ENCODE results near the gene ABCA5.
A peak's percentile ranks its signal among the peaks of the same experiment; 100 is the strongest.

ABCA5 gene

DNA sequence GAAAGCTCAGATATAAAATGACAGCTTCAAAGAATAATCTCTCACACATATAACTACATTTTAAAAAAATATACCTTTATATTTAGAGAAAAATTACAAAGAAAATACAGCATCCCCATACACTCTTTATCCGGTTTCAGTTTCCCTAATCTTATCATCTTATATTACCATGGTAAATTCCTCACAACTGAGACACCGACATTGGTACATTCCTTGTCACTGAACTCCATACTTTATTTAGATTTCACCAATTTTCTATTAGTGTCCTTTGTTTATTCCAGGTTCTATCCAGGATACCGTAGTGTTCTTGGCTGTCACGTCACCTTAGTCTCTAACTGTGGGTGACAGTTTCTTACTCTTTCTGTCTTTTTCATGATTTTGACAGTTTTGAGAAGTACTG is 76.3 kb downstream of the ABCA5 start:
- no peak for DNase-seq

DNA sequence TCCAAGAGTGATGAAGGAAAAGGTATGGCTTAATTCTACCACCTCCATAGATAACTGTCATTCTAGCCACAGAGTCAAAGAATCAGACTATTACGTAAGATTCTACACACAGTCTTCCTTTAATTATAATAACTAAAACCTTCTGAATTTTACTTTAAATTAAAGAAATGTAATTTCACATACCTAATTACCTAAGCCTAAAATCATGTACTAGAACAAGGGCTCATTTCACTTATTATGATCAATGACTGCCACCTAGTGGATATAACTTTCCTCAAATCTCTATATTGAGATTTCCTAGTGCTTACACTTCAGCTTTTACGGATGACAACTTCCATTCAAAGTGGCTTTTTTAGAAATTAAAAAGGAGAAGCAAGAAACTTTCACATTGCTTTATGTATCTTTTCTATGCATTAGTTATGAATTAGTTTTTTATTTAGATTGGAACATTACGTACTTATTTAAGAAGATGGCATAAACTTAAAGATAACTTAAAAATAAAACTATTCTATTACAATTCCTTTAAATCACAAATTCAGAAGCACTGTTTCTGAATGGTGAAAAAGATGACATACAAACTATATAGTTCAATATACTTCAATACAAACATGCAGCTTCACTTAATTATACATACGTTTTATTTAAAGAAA is 80.1 kb downstream of the ABCA5 start:
- peak in 1 of 5 experiments; percentile 36 for DNase-seq

DNA sequence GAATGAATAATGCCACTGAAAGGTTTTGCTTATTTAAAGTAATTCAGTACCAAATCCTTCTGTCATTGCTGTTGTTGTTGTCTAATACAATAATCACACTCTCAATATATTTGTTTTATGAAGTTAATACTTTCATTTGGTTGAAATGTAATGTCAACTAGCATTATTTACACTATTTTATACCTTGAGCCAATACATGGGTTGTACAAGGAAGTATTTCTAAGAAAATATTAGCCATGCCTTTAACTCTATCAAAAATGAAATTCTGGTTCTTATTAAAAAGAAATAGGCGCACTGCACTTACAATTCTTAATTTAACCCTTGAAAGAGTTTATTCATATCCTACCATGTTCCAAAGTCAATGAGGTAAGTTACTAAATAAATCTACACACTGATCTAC is 80.7 kb downstream of the ABCA5 start:
- no peak for DNase-seq

DNA sequence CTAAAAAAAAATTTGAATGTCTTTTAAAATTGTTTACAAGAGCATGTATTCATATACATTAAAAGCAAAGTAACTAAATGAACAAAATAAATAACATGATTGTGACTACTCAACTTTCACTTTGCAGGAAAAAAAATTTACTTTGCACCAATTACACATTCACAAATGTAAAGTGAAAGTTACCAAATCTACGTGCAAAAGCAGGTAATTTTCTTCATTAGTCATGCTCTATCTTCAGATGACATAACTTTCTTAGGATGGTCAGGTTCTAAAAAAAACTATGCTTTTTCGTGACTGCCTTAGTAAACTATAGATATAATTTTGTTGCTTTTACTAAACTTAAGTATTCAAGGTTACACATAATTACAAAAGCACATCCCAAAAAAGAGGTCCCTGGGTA is 81.3 kb downstream of the ABCA5 start:
- DNase-seq, result no peak

DNA sequence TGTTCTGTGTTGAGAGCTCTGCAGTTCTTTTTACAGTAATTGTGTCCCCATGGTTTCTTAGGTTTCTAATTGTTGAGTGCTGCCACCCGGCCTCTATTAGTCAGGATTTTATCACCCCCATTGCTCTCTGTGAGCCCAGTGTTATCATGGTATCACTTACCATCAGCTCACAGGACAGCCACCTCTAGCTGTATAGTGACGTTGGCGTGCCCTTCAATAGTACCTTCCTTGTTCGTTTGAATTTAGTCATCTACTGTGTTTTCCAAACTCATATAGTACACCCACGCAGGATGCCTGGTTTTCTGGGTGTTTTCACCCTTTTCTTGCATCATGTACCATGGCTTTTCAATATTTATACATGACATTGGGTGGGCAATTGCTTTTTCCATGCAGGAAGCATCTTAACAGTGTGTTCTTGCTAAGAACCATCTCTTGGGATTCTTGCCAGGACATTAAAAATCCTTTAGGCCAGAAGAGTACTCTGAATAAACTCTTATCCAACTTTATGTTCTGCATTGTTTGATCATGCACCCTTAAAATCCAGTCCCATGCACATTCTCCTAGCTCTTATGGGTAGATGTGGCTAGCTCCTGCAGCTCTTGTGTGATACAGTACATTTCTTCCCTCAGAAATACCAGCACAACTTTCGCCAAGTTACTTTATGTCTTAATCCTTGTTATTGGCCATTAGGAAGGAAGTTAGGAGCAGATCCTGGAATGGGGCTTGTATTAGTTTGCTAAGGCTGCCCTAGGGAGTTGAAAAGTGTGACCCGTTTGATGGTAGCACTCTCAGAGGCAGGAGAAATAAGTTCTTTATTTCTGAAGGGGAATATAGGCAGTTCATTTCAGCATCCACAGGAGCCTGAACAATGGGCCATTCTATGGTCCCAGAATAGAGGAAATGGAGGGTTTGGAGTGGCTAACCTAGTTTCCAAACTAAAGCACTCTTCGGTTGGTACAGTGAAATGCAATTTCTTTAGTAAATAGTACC is 87.0 kb downstream of the ABCA5 start:
- DNase-seq, result no peak

DNA sequence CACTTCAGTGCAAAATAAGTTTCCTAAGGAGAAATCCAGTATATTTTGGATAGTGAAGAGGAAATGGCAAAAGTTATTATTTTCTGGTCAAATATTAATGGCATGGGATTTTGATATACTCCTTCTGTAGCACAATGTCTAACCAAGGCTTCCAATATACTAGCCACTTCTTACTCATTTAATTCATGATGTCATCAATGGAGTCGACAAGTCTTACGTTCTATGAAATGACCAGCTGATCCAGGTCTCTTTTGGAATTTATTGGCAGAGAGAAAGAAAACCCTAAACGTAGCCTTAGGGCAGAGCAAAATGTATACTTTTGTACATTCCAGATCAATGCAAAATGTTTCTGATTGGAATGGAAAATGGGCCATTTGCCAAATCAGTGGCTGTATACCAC is 90.0 kb downstream of the ABCA5 start:
- no peak for DNase-seq

DNA sequence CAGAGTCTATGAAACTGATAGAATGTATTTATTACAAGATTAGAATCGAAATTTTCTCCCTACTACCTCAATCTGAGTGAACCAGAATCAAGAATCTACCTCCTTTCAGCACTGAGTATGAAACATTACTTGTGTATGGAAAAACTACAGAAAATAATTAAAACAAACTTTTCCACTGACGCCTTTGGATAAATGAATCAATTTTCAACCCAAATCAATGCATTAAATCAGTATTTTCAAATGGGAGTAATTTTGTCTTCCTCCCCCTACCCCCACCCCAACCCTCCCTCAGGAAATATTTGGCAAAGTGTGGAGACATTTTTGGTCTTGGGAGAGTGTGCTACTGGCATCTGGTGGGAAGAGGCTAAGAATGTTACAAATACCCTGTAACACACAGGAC is 90.5 kb downstream of the ABCA5 start:
- no peak for DNase-seq

DNA sequence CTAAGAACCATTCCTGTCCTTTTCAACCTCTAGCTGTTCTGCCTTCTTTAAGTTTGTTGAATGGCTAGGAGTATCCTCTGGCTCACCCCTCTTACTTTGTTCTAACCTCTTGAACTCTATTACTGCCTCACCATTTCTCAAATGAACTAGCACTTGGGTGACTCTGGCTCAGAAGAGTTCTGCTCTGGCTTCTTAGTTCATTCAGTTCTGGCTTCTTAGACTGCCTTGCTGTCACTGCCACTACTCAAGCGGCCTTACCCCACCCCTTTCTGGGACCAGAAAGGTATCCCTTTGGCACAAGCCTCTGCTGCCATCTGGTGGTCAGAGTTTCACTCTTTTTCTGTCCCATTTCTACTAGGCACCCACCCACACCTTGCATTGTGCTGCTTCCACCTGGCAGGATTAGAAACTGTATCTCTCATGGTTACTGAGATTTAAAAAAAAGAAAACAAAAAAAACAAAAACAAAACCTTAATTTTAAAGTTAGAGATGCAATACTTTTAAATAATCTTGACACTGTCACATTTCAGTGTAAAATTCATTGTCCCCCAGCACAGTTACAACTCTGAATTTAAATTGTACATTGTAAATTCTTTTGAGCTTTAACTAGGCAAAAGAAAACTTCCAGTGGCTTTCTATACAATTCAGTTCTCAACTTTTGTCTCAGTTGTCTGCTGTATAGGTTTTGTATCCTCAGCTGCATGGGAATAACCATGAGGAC is 91.4 kb downstream of the ABCA5 start:
- peak in 4 of 5 experiments; percentile 3 to 70 (median 12) for DNase-seq

DNA sequence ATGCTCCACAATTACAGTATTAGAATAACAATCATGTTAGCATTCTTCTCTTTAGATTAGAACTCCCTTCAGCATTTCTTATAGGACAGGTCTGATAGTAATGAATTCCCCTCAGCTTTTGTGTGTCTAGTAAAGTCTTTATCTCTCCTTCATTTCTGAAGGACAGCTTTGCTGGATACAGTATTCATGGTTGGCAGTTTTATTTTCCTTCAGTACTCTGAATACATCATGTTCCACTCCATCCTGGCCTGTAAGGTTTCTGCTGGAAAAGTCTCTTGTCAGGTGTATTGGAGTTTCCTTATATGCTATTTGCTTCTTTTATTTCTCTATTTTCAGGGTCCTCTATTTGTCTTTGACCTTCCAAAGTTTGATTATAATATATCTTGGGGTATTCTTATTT is 94.3 kb downstream of the ABCA5 start:
- DNase-seq, result no peak

DNA sequence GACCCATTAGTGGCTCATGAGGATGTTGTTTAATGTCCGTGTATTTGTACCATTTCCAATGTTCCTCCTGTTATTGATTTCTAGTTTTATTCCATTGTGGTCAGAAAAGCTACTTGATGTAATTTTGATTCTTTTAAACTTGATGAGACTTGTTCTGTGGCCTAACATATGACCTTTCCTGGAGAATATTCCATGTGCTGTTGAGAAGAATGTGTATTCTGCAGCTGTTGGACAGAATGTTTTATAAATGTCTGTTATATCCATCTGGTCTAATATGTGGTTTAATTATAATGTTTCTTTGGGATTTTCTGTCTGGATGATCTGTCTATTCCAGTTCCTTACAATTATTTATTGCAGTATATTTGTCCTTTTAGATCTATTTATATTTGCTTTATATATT is 95.4 kb downstream of the ABCA5 start:
- DNase-seq, result no peak

DNA sequence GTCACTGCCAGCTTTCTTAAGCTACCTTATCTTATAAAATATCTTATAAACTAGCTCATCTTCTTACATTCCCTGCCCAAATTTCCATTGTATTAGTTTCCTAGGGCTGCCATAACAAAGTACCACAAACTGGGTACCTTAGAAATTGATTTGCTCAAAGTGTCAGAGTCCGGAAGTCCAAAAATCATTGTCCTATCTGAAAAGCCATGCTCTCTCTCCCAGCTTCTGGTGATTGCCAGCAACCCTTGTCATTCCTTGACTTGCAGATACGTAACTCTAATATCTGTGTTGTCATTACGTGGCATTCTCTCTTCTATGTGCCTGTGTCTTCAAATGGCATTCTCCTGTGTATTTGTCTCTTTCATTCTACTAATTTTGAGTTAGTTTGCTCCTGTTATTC is 96.0 kb downstream of the ABCA5 start:
- no peak for DNase-seq

DNA sequence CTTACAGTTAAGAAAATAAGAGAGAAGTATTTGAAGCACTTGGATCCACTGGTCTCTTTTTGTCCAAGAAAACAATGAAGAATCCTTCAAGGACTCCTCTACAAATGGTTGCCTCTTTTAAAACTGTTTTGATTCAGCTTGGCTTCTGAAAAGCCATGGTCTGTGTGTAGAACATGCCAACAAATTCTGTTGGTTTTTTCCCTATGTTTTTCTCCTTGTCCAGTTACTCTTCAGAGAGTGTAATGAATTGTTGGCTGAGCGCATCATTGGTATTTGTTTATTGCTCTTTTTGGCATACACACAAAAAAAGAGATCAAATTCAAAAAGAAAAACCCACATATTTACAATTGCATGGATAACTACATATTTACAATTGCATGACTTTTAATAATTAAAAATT is 98.4 kb downstream of the ABCA5 start, which contains the start of gene ABCA10:
ABCA10 (minus strand) TSS at position 249 of the 400 bp plus-strand sequence. CDS start 3,466 bp downstream, outside the sequence.
- no peak for DNase-seq

DNA sequence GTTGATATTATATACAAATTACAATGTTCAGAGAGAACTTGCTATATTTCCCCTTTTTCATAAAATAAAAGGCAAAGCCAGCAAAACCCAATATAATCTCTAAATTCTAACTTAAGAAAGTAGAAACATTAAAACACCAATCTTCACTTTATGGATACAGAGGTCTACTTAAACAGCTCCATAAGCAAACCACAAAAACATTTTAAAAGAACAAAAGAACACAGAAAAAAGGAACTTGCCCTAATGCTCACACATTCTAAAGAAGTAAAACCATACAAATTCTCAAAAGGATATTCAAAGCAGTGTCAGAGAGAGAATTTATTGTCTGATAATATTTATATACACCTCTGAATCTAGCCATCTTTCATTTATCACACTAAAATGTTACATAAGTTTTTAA is 98.9 kb downstream of the ABCA5 start:
- no peak for DNase-seq

DNA sequence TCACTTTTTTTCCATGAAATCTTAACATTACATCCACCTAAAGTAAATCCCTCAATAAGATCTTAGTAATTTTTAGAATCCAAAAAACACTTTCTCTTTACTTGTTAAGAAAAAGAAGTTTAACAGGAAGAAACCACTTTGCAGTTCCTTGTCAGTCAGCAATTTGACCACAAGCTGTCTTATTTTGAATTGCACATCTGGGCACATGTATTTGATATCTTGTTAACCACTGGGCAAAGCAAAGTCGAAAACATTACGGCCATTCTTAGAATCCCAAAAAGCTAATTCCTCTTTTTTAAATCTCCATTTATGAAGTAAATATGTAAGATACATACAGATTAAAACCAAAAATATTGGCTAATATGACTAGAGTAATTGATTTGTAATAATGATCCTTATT is 99.4 kb downstream of the ABCA5 start:
- DNase-seq, result peak in 1 of 5 experiments; percentile 25

DNA sequence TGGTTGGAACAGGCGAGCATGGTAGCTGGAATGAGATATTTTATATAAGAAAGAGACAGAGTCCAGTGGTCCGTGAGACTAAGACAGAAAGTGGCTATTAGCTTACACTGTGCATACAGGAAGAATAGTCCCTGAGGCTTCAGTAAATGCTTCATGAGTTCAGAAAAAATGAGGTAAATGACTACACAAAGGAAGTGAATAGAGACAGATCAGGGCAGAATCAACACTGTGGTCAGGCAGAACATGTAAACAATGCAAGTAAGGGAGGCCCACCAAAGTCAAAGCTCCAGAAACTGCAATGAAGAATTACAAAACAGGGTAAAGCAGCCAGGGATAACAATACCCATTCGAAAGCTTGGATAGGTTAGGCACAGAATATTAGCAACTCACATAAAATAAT is 103.1 kb downstream of the ABCA5 start:
- DNase-seq, result peak in 1 of 5 experiments; percentile 44

DNA sequence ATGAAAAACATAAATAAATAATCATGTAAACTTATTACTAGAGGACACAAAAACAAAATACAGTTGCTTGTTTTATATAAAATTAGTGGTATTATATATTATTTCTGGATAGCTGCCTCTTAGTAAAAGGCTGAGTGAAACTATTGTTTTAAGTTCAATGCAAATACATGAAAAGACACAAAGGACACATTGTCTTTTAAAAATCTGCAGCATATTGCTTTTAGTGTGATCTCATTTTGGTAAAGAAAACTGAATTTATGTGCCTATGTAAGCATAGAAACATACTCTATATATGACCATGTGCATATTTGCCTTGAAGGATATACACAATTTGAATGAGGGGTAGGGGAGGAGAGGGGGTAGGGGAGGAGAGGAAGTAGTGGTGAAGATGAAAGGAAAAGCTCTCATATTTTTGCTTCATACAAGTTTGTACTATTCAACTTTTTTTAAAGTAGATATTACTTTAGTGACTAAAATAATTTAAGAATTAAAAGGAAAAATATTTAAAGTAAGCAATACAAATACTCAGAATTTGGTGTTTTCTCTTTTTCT is 104.2 kb downstream of the ABCA5 start:
- DNase-seq, result no peak

DNA sequence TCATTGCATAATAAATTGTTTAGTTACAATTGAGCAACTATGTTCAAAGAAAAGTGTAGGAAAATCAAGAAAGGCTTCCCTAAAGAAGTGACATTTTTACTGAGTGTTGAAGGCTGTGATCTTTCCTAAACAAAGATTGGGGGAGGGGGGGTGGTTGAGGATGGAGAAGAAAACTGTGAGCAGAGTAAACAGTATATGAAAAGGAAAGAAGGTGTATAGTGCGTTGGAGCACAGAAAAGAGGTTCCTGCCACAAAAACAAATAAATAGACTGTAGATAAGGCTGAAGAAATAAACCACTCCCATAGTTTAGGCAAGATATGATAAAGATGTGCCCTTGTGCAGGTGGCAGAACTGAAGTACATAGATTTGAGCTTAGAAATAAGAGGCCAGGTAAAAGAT is 106.8 kb downstream of the ABCA5 start:
- no peak for DNase-seq

DNA sequence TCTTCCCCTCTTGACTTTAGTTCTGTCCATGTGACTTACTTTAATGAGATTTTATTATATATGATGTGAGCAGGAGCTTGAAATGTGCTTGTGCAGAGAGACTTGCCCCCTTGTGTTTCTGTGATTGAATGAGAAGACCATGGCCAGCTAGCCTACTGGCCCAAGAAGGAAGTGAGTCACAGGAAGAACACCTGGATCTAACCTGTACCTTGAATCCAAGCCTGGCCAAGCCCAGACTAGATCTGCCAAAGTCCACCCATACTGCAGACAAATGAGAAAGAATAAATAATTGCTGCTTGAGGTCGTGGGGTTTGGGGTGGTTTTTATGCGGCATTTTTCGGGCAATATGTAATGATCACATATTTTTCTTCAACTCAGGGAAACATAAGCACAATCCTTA is 107.9 kb downstream of the ABCA5 start:
- no peak for DNase-seq

DNA sequence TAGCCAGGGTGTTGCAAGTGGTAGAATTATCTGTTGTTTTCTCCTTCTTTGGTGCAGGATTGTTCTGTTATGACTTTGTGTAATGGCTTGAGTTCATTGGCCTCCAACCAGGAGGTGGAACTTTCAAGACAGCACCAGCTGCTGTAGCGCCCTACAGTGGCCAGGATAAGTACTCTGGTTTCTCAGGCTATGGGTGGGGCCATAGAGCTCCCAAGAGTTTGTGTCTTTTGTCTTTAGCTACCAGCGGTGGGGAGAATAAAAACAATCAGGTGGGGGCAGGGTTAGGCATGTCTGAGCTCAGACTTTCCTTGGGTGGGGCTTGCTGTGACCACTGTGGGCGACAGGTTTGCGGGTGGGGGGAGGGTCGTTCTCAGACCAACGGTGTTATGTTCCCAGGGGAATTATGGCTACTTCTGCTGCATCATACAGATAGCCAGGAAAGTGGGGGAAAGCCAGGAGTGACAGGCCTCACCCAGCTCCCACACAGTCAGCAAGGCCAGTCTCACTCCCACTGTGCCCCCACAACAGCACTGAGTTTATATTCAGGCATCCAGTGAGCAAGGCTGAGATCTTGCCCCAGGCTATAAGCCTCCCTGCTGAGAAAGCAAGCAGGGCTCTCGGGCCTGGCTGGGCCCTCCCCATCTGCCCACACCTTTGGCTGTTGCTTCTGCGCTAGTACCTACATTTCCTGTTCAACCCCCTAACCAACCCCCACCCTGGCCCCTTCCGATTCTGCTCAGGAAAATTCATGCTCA is 113.7 kb downstream of the ABCA5 start:
- DNase-seq, result peak in 1 of 5 experiments; percentile 11

DNA sequence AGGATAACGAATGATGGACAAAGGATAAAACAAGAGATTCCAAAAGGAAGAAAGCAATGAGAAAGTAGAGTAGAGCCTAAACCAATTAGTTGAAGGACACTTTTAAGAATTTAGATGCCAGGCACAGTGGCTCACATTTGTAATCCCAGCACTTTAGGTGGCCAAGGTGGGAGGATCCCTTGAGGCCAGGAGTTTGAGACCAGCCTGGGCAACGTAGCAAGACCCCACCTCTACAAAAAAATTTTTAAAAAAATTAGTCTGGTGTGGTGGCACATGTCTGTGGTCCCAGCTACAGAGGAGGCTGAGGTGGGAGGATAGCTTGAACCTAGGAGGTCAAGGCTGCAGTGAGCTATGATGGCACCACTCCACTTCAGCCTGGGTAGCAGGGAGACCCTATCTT is 118.3 kb downstream of the ABCA5 start:
- no peak for DNase-seq

DNA sequence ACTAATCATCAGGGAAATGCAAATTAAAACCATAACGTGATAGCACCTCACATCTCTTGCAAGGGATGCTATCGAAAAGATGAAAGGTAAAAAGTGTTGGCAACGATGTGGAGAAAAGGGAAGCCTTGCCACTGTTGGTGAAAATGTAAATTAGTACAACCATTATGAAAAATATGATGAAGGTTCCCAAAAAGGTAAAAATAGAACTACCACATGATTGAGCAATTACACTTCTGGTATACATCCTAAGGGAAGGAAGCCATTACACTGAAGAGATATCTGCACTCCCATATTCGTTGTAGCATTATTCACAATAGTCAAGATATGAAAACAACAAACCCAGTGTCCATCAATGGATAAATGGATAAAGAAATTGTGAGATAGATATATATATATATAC is 119.8 kb downstream of the ABCA5 start:
- no peak for DNase-seq

DNA sequence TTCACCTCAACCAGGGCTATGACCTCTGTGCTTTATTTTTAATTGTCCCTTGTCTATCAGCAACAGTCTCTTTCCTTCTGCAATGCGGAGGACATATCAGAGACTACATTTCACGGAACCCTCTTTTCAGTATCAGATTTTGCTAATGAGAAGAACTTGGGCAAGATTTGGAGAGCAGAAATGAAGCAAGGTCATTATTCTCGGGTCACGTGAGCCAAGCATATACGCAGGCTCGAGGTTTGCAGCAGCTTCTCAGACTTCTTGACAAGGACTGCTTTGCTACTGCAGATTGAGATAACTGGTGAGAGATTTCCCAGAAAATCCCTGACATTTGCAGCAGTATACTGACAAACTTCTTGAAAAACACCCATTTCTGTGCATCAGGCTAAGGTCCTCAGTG is 128.7 kb downstream of the ABCA5 start:
- no peak for DNase-seq

Measured in T-helper 2 cell (primary cell).